GM18907 (cell line): ENCODE measurements around the gene PSTPIP1.

Experiments used
- ATAC-seq: cut with Tn5 transposase; IDR thresholded peaks from one replicate; pipeline ENCODE4 v1.9.1; 2021; ENCODE audit warnings: mild to moderate bottlenecking, moderate library complexity; ENCODE audit not compliant: unreplicated experiment

The PSTPIP1 gene

GRCh38 chr15:76978522-76979330 lies 16.2 kb upstream of the PSTPIP1 start:
- ATAC-seq: no peak

GRCh38 chr15:76979331-76979925 lies 15.5 kb upstream of the PSTPIP1 start:
- ATAC-seq: no peak

- ATAC-seq: no peak
These were observed 14.9 kb upstream of the PSTPIP1 start for GRCh38 chr15:76979996-76980520.

GRCh38 chr15:76982356-76982755 lies 12.6 kb upstream of the PSTPIP1 start:
- ATAC-seq: no peak

- no peak for ATAC-seq
These were observed 12.2 kb upstream of the PSTPIP1 start for GRCh38 chr15:76982756-76983155.

GRCh38 chr15:76983590-76984375 lies 11.1 kb upstream of the PSTPIP1 start:
- no peak for ATAC-seq

- ATAC-seq: no peak
These were observed 8.2 kb upstream of the PSTPIP1 start for GRCh38 chr15:76986743-76987142.

- ATAC-seq: no peak
These were observed 7.7 kb upstream of the PSTPIP1 start for GRCh38 chr15:76987276-76987675.

- ATAC-seq: peak; percentile 78
These were observed 6.7 kb upstream of the PSTPIP1 start for GRCh38 chr15:76987896-76988860.

GRCh38 chr15:76988867-76989780 lies 5.8 kb upstream of the PSTPIP1 start:
- ATAC-seq: no peak

- no peak for ATAC-seq
These were observed 3.9 kb upstream of the PSTPIP1 start for GRCh38 chr15:76991048-76991447.

GRCh38 chr15:76991741-76992645 lies 2.9 kb upstream of the PSTPIP1 start:
- ATAC-seq: no peak

- no peak for ATAC-seq
These were observed 1.7 kb upstream of the PSTPIP1 start for GRCh38 chr15:76993114-76993725.

- ATAC-seq: no peak
These were observed 925 bp upstream of the PSTPIP1 start for GRCh38 chr15:76994001-76994400.

GRCh38 chr15:76994496-76994895 lies 430 bp upstream of the PSTPIP1 start:
- no peak for ATAC-seq

GRCh38 chr15:76996076-76996525 lies 1.2 kb downstream of the PSTPIP1 start:
- ATAC-seq: no peak

GRCh38 chr15:76996526-76997401 lies 1.8 kb downstream of the PSTPIP1 start:
- no peak for ATAC-seq
